ENCODE measurements around the gene ABCF3. TPM values are rescaled to one million over a fixed set of nuclear protein-coding genes. Genes with fewer than 3 reads are reported as not detected.
"Not testable (repeated sequence)": the region's sequence is repeated elsewhere in the genome, so short reads cannot be mapped to it uniquely, and the experiment has no call there.

The ABCF3 gene
- total RNA-seq, result 10 to 100 TPM; 54.4 to 78.2 TPM
- long read RNA-seq, transcript ABCF3-203 (21 exons, 2,624 nt), result major isoform, 131 of 173 reads
- long read RNA-seq, partial matches to known transcripts, result 4 of 173 reads
- long read RNA-seq, other reads (novel, unspliced or antisense), result 38 of 173 reads

DNA sequence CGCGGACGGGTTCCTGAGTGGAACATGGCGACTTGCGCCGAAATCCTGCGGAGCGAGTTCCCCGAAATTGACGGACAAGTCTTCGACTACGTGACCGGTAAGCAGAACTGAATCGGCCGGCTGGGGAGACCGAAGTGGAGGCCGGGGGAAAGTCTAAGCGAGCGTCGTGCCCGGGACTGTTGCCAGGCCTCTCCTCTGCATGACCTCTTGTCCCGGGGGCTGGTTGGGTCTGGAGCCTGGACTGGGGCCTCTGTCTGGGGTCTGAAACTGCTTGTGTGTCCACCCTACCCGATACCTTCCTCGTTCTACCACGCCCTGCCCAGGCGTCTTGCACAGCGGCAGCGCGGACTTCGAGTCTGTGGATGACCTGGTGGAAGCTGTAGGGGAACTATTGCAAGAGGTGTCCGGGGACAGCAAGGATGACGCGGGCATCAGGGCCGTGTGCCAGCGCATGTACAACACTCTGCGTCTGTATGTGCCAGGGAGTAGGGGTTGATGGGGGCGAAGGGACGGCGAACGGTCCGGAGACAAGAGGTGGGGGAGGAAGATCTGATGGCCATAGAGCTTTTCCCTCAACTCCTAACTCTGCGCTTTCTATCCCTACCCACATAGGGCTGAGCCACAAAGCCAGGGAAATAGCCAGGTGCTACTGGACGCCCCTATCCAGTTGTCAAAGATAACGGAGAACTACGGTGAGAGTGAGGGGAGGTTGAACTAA is at the start of gene ABCF3:
ABCF3 (plus strand) TSS at position 16 of the 718 bp plus-strand sequence; CDS start at position 25, 9 bp downstream.
- intact Hi-C loops (cut with DNase I), result loop anchor here in 1 of 2 donors (5.0 kb wide), 2 partner anchors 54 to 61 kb away; partner anchors contain the start of genes ALG3 and EEF1AKMT4
- ATAC-seq (peak; percentile 21 to 46), DNase-seq (peak; percentile 77)

- DNase-seq (no peak), ATAC-seq (no peak)
- intact Hi-C loops (cut with DNase I), result no loop called here
These were observed 45.6 kb upstream of the ABCF3 start for GRCh38 chr3:184140436-184140835.

- DNase-seq (no peak), ATAC-seq (no peak)
- intact Hi-C loops (cut with DNase I), result no loop called here
These were observed 43.8 kb upstream of the ABCF3 start for GRCh38 chr3:184142199-184142598.

GRCh38 chr3:184143327-184143726 is 42.7 kb upstream of the ABCF3 start:
- DNase-seq, result no peak
- intact Hi-C loops (cut with DNase I), result no loop called here
- no peak for ATAC-seq

DNA sequence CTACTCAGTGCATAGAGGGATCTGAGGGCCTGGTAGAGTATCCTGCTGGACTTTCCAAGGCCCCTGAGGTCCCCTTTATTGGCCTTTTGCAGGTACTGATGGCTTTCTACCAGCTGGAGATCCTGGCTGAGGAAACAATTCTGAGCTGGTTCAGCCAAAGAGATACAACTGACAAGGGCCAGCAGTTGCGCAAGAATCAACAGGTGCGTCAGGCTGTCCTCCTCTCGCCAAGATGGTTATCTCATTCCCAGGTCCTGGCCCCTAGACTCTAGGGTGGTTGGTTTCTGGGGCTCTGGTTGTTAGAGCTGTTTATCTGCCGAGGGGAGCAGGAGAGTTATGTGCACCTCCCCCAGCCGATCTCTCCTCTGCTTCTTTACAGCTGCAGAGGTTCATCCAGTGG is 41.5 kb upstream of the ABCF3 start:
- DNase-seq (no peak), ATAC-seq (no peak)
- intact Hi-C loops (cut with DNase I), result no loop called here

DNA sequence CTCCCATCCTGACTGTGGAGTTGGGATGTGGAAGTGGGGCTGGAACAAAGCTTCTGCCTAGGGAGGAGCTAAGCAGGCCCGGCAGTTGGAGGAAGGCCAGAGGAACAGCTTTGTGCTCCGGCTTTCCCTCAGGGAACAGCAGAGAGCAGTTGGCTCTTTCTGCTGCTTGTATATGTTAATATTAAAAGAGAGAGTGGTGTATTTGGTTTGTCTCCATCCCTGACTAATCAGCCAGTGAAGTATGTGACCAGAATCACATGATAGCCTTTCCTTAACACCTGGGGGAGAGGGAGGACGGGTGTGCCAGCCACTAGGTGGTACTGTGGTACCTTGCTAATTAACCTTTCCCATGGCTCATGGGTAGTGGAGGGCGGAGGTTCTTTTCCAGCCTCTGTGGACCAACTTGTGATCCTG is 40.9 kb upstream of the ABCF3 start:
- ATAC-seq, result peak; percentile 66 to 85
- DNase-seq, result no peak
- intact Hi-C loops (cut with DNase I), result no loop called here

GRCh38 chr3:184145751-184146270 is 40.2 kb upstream of the ABCF3 start:
- DNase-seq, result no peak
- ATAC-seq, result no peak
- intact Hi-C loops (cut with DNase I), result no loop called here

- DNase-seq (no peak), ATAC-seq (no peak)
- intact Hi-C loops (cut with DNase I), result no loop called here
These were observed 37.9 kb upstream of the ABCF3 start for GRCh38 chr3:184148076-184148475.

DNA sequence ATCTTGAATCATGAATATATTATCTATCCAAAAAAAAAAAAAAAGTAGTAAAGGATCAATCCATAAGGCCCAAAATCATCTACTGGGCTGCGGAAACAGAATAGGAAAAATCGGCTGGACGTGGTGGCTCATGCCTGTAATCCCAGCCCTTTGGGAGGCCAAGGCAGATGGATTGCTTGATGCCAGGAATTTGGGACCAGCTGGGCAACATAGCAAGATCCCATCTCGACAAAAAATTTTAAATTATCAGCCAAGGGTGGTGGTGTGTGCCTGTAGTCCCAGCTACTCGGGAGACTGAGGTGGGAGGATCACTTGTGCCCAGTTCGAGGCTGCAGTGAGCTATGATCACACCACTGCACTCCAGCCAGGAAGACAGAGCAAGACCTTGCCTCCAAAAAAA is 36.9 kb upstream of the ABCF3 start:
- ATAC-seq, result no peak
- DNase-seq, result no peak

GRCh38 chr3:184149770-184150169 is 36.2 kb upstream of the ABCF3 start:
- DNase-seq, ATAC-seq: not testable (repeated sequence)
- intact Hi-C loops (cut with DNase I), result loop anchor here in 1 of 2 donors (10.0 kb wide), 1 partner anchor 95 kb away; the partner anchor contains the start of genes ALG3 and EEF1AKMT4

More for the DNA sequence above, 36.9 kb upstream of the ABCF3 start:
- intact Hi-C loops (cut with DNase I), result no loop called here

DNA sequence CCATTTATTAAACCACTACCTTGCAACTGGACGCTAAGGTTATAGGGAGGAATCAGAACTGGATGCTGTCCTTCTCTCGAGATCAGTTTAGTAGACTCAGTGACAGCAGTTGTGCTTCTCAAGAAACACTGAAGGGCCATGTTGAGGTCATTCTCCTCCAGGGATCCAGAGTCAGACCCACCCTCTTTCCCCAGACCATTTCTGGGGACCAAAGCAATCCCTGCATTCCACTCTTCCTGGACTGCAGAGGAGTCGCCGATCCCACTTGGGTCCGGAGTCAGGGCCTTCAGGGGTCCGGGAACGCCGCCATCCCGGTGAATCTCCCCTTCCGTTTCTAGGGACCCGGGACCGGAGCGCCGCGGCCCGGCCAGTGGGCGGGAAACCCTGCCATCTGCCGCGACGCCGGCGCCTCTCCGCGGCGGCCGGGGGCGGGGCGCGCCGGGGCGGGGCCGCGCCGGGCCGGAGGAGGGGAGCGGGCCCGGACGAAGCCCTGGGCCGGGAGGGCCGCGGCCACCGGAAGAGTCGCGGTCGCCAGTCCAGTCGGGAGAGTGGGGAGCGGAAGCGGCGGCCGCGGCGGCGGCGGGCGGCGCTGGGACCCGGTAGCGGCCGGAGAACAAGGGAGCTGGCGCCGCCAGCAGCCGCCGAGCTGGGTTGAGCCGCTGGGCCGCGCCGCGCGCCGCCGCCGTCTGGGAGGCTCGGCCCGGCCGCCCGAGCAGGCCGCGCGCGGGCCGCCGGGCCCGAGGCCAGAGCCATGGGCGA is 30.9 kb upstream of the ABCF3 start, which contains the start of gene DVL3:
DVL3 (plus strand) TSS at position 493 of the 759 bp plus-strand sequence; CDS start at position 752, 259 bp downstream.
- ATAC-seq (peak; percentile 84 to 87), DNase-seq (peak; percentile 73)
- intact Hi-C loops (cut with DNase I), result loop anchor here in 1 of 2 donors (10.0 kb wide), 1 partner anchor 90 kb away; the partner anchor contains the start of genes ALG3 and EEF1AKMT4

DNA sequence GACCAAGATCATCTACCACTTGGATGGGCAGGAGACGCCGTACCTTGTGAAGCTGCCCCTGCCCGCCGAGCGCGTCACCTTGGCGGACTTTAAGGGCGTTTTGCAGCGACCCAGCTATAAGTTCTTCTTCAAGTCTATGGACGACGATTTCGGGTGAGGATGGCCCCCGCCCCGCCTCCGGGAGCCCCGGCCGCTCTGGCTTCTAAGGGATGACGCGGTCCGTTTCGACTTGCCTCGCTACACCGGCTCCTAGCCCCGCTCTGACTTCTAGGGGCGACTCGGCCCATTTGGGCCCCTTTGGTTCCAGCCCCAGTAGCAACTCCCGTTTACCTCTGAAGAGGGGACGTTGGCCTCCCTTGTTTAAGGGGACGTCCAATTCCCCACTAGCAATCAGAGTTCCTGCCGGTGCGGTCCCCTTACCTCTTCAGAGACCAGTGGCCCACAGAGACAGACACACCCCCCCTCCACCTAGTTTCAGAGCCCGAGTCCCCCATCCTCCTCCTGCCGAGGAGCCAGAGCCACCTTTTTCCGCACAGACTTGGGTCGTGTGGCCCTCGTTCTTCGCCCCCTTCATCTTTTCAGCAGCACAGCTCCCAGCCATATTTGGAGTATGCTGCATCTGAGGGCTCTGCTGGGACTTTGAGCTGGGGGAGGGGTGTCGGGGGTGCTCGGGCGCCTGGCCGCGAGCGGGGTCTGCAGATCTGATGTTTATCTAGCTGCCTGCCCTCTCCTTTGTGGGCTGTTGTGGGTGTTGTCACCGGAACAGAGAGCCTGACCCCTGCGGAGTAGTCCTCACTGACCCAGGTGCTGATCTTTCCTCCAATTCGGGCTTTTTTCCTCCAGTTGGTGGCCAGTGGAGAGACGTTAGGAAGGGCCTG is 30.1 kb upstream of the ABCF3 start:
- intact Hi-C loops (cut with DNase I), result loop anchor here in 1 of 2 donors (10.0 kb wide), 1 partner anchor 89 kb away; the partner anchor contains the start of genes ALG3 and EEF1AKMT4
- peak; percentile 58 for DNase-seq
- peak; percentile 3 to 31 for ATAC-seq

GRCh38 chr3:184156522-184156955 is 29.5 kb upstream of the ABCF3 start:
- peak; percentile 58 to 77 for ATAC-seq
- peak; percentile 66 for DNase-seq
- intact Hi-C loops (cut with DNase I), result loop anchor here in 1 of 2 donors (10.0 kb wide), 1 partner anchor 88 kb away; the partner anchor contains the start of genes ALG3 and EEF1AKMT4

DNA sequence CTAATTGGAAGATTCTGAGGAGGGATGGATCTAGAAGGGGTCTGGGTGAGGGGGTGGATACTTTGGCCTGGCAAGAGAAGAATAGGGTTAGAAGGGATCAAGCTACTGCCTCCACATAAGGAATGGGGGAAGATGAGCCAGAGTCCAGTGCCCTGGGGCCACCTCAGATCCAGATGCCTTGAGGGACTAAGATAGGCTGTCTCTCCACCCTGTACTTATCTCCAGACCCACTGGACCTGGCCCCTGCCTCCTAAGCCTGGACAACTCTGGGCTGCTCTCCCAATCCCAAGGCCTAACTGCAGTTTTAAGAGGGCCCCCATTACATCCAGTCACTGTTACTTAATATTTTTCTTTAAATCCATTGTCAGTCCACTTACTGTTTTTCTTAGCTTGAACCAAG is 28.8 kb upstream of the ABCF3 start:
- DNase-seq (no peak), ATAC-seq (no peak)
- intact Hi-C loops (cut with DNase I), result loop anchor here in 1 of 2 donors (10.0 kb wide), 1 partner anchor 88 kb away; the partner anchor contains the start of genes ALG3 and EEF1AKMT4

- no peak for DNase-seq
- intact Hi-C loops (cut with DNase I), result loop anchor here in 1 of 2 donors (10.0 kb wide), 1 partner anchor 86 kb away; the partner anchor contains the start of genes ALG3 and EEF1AKMT4
- ATAC-seq, result no peak
These were observed 27.6 kb upstream of the ABCF3 start for GRCh38 chr3:184158404-184158803.

DNA sequence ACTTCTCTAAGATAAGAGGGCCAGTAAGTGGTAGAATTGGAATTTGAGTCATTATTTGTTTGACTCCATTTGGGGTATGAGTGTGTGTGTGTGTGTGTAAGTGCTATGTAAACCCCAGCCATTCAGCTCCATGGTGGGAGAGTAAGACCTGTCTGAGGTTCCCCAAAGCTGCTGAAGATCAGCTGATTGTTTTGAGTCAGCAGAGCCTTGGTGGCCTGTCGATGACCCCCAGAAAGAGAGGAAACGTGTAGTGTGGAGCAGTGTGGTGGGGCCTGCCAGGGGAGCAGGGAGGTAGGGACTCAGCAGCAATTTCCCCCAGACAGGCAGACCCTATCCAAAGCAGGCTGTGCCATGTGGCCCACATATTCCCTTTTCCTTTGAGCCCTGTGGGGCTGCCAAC is 25.5 kb upstream of the ABCF3 start:
- ATAC-seq, result no peak
- DNase-seq, result no peak
- intact Hi-C loops (cut with DNase I), result no loop called here

DNA sequence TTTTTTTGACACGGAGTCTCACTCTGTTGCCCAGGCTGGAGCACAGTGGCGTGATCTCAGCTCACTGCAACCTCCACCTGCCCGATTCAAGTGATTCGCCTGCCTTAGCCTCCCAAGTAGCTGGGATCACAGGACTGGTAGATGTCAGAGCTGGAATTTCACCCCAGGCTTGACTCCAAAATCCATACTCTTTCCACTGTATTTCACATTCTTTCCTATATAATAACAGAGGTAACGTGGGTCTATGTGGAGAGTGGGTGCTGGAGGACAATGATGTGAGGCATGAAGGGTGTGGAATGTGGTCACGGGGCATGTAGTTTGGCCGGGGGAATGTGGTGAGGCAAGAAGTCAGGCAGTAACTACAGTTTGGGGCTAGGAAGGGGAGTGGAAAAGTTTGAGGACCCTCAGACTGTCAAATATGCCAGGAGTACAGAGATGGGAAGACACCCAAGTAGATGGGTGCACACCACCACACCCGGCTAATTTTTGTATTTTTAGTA is 23.4 kb upstream of the ABCF3 start:
- peak in 1 of 2 donors; percentile 10 for ATAC-seq
- intact Hi-C loops (cut with DNase I); DNase-seq: not testable (repeated sequence)

Data from left cardiac atrium (tissue), 4 donors.